H1 (cell line): ENCODE data around the gene ACKR3. TPM values are rescaled to one million over a fixed set of nuclear protein-coding genes. Genes with fewer than 3 reads are reported as not detected.
A peak's percentile ranks its signal among the peaks of the same experiment; 100 is the strongest.

Experiments
- CTCF ChIA-PET: fragments of 300-600 bp; sonication (Branson Sonifier 250); formaldehyde crosslinking; loops from one replicate; lab custom pipeline; 2021; ENCODE audit not compliant: partially characterized antibody; lab: Charles Lee
- POLR2A ChIA-PET: fragments of 300-600 bp; sonication (Branson Sonifier 250); formaldehyde crosslinking; loops from one replicate; lab custom pipeline; 2021; ENCODE audit warnings: inconsistent platforms; ENCODE audit not compliant: partially characterized antibody; lab: Charles Lee
- DNase-seq, 2 experiments: peaks; one replicate each; pipeline versions ENCODE4 v3.0.0 to v3.0.0-alpha.2; 2010 to 2022; ENCODE audit warnings: low spot score in 2 of 2, low read depth in 1 of 2, mixed read lengths in 1 of 2
- FAIRE-seq: peaks from 2 replicates; lab custom pipeline; 2011; peaks lifted over from hg19 to GRCh38; lab: Jason Lieb, UNC
- H2AFZ ChIP-seq: 2 replicates; pipeline ENCODE4 v1.8.1; 2012; ENCODE audit warnings: low read length, inconsistent platforms
- H2AK5ac ChIP-seq: 2 replicates; pipeline ENCODE4 v1.6.1; 2013; ENCODE audit warnings: low read depth, low read length
- H2BK120ac ChIP-seq: replicated peaks from 2 replicates; pipeline ENCODE3; 2013; ENCODE audit warnings: low read depth, low read length, inconsistent platforms
- H2BK12ac ChIP-seq: 2 replicates; pipeline ENCODE4 v1.6.1; 2013; ENCODE audit warnings: low read depth, low read length
- H2BK15ac ChIP-seq: 2 replicates; pipeline ENCODE4 v1.6.1; 2013; ENCODE audit warnings: low read length
- H2BK20ac ChIP-seq: 2 replicates; pipeline ENCODE4 v1.6.1; 2013; ENCODE audit warnings: low read length
- H2BK5ac ChIP-seq: 2 replicates; pipeline ENCODE4 v1.6.1; 2013; ENCODE audit warnings: low read depth, low read length
- H3K14ac ChIP-seq: 2 replicates; pipeline ENCODE4 v1.6.1; 2013; ENCODE audit warnings: inconsistent platforms; ENCODE audit not compliant: insufficient read length
- H3K18ac ChIP-seq: 2 replicates; pipeline ENCODE4 v1.6.1; 2013; ENCODE audit warnings: low read length; ENCODE audit errors: extremely low read depth
- H3K23ac ChIP-seq: 2 replicates; pipeline ENCODE4 v1.6.1; 2013; ENCODE audit warnings: inconsistent platforms; ENCODE audit not compliant: insufficient read length
- H3K23me2 ChIP-seq: 2 replicates; pipeline ENCODE4 v1.6.1; 2013; ENCODE audit warnings: low read depth, low read length
- H3K27ac ChIP-seq: 2 replicates; pipeline ENCODE4 v1.6.1; 2011; ENCODE audit warnings: low read depth, low read length, inconsistent platforms
- H3K27me3 ChIP-seq, 4 experiments: replicated peaks in 1 of 4; 1 replicate in 1 of 4; 2 replicates in 3 of 4; pipeline versions ENCODE4 v1.6.1 to v1.8.1; 2011 to 2013; ENCODE audit warnings: low read length in 3 of 4, mild to moderate bottlenecking in 3 of 4, inconsistent platforms in 2 of 4, mixed read lengths in 2 of 4, moderate library complexity in 1 of 4; ENCODE audit not compliant: control insufficient read depth in 3 of 4, insufficient read depth in 3 of 4; ENCODE audit errors: extremely low read depth in 1 of 4
- H3K36me3 ChIP-seq, 4 experiments: 2 replicates each; pipeline versions ENCODE4 v1.6.1 to v1.8.1; 2011 to 2013; ENCODE audit warnings: mild to moderate bottlenecking in 4 of 4, low read length in 3 of 4, moderate library complexity in 2 of 4, control low read depth in 1 of 4, inconsistent platforms in 1 of 4; ENCODE audit not compliant: insufficient read depth in 4 of 4, control insufficient read depth in 2 of 4
- H3K4ac ChIP-seq: replicated peaks from 2 replicates; pipeline ENCODE3; 2013; ENCODE audit warnings: low read length, low read depth, mixed read lengths, inconsistent platforms; ENCODE audit not compliant: insufficient read length
- H3K4me1 ChIP-seq, 4 experiments: replicated peaks in 1 of 4; 1 replicate in 1 of 4; 2 replicates in 3 of 4; pipeline versions ENCODE4 v1.6.1 to v1.8.1; 2011 to 2013; ENCODE audit warnings: low read length in 3 of 4, inconsistent platforms in 2 of 4, mixed read lengths in 1 of 4; ENCODE audit not compliant: insufficient read depth in 4 of 4, control insufficient read depth in 3 of 4
- H3K4me2 ChIP-seq, 2 experiments: 2 replicates each; pipeline versions ENCODE4 v1.6.1 to v1.8.1; 2011 to 2013; ENCODE audit warnings: low read depth in 2 of 2, low read length in 2 of 2, control low read depth in 1 of 2, inconsistent platforms in 1 of 2, mild to moderate bottlenecking in 1 of 2; ENCODE audit not compliant: insufficient read depth in 1 of 2
- H3K4me3 ChIP-seq, 4 experiments: fragments of 200-600, 300-600 bp in 1 of 4; sonication (generic), shearing (Covaris generic), sonication (Bioruptor Twin) in 1 of 4; 2 replicates each; pipeline versions ENCODE4 v1.5.1 to v1.8.1; 2011 to 2016; ENCODE audit warnings: low read length in 4 of 4, low read depth in 3 of 4, control low read depth in 2 of 4, inconsistent platforms in 2 of 4, mild to moderate bottlenecking in 2 of 4, mixed read lengths in 1 of 4, moderate library complexity in 1 of 4; ENCODE audit not compliant: insufficient read depth in 2 of 4; ENCODE audit errors: extremely low read depth in 1 of 4
- H3K56ac ChIP-seq: replicated peaks from 2 replicates; pipeline ENCODE3; 2013; ENCODE audit warnings: low read depth, mild to moderate bottlenecking, mixed read lengths, low read length, inconsistent platforms; ENCODE audit not compliant: insufficient read length
- H3K79me1 ChIP-seq: 2 replicates; pipeline ENCODE4 v1.6.1; 2013; ENCODE audit warnings: low read depth, low read length, control low read depth
- H3K79me2 ChIP-seq, 2 experiments: 2 replicates each; pipeline versions ENCODE4 v1.6.1 to v1.8.1; 2012 to 2013; ENCODE audit warnings: low read length in 2 of 2, mild to moderate bottlenecking in 2 of 2, inconsistent platforms in 1 of 2; ENCODE audit not compliant: insufficient read depth in 2 of 2, control insufficient read depth in 1 of 2
- H3K9ac ChIP-seq, 4 experiments: replicated peaks in 1 of 4; 1 replicate in 1 of 4; 2 replicates in 3 of 4; pipeline versions ENCODE4 v1.6.1 to v1.8.1; 2011 to 2013; ENCODE audit warnings: low read depth in 3 of 4, low read length in 3 of 4, control low read depth in 2 of 4, mild to moderate bottlenecking in 2 of 4, moderate library complexity in 2 of 4, inconsistent platforms in 1 of 4; ENCODE audit errors: extremely low read depth in 1 of 4
- H3K9me3 ChIP-seq, 2 experiments: 2 replicates each; pipeline versions ENCODE4 v1.6.1 to v1.8.1; 2012 to 2013; ENCODE audit warnings: mild to moderate bottlenecking in 2 of 2, moderate library complexity in 2 of 2, control low read depth in 1 of 2, inconsistent platforms in 1 of 2, low read depth in 1 of 2, low read length in 1 of 2, mixed read lengths in 1 of 2; ENCODE audit not compliant: insufficient read depth in 2 of 2
- H4K20me1 ChIP-seq, 2 experiments: replicated peaks in 1 of 2; 2 replicates each; pipeline versions ENCODE3 to v1.8.1; 2011 to 2013; ENCODE audit warnings: inconsistent platforms in 2 of 2, low read length in 2 of 2, mild to moderate bottlenecking in 1 of 2; ENCODE audit not compliant: insufficient read depth in 2 of 2, control insufficient read depth in 1 of 2
- H4K5ac ChIP-seq: 2 replicates; pipeline ENCODE4 v1.6.1; 2013; ENCODE audit warnings: low read length, low read depth, mixed read lengths, inconsistent platforms; ENCODE audit not compliant: insufficient read length
- H4K8ac ChIP-seq: 2 replicates; pipeline ENCODE4 v1.8.0; 2013; ENCODE audit warnings: mild to moderate bottlenecking, moderate library complexity, low read length, inconsistent platforms; ENCODE audit not compliant: insufficient read depth; ENCODE audit errors: extremely low read depth
- H4K91ac ChIP-seq: replicated peaks from 2 replicates; pipeline ENCODE3; 2013; ENCODE audit warnings: low read length, mixed read lengths, inconsistent platforms; ENCODE audit not compliant: insufficient read length
- CTCF ChIP-seq, 3 experiments: IDR thresholded peaks; 1 replicate in 2 of 3; 2 replicates in 1 of 3; pipeline versions ENCODE4 v1.5.1 to v1.6.1; 2011; ENCODE audit warnings: low read length in 3 of 3, mild to moderate bottlenecking in 3 of 3, inconsistent platforms in 2 of 3, low read depth in 1 of 3, moderate library complexity in 1 of 3; ENCODE audit not compliant: insufficient read depth in 1 of 3; ENCODE audit errors: control extremely low read depth in 1 of 3
- POU5F1 ChIP-seq: IDR thresholded peaks from 2 replicates; pipeline ENCODE4 v1.6.1; 2011; ENCODE audit warnings: low read depth, mild to moderate bottlenecking, low read length, moderate library complexity
- WGBS, 2 experiments: shearing (Covaris generic) in 1 of 2; methylation state at CpG; one replicate each; pipeline versions ENCODE4 v1.1.6 to v1.1.7; 2013 to 2015; ENCODE audit warnings: low lambda C conversion rate in 2 of 2, mixed read lengths in 2 of 2, inconsistent platforms in 1 of 2, low coverage in 1 of 2, missing lambda C conversion rate in 1 of 2; ENCODE audit not compliant: insufficient replicate concordance in 2 of 2, insufficient coverage in 1 of 2, insufficient read length in 1 of 2; ENCODE audit errors: extremely low coverage in 1 of 2, missing lambda C conversion rate in 1 of 2; 5-methylcytosine and 5-hydroxymethylcytosine counted together
- polyA plus RNA-seq, 7 experiments: library from polyadenylated mRNA; depleted of rRNA in 3 of 7; stranded (reverse) in 5 of 7; unstranded in 2 of 7; fragments of >200 nt in 5 of 7; fragments of 200-250 nt in 2 of 7; gene quantifications; 1 replicate in 5 of 7; 2 replicates in 1 of 7; 4 replicates in 1 of 7; pipeline versions ENCODE4 v1.2.1 to v1.2.3, GENCODE V29; 2011 to 2013; ENCODE audit warnings: missing spikeins in 2 of 7, mixed read lengths in 2 of 7
- total RNA-seq: library from RNA; stranded (reverse); fragmentation: NEBNext Ultra II Directional; extraction: Animal tissue kit (Norgen Biotek cat#: 25700); gene quantifications from 2 replicates; pipeline ENCODE4 v1.2.1, GENCODE V29; 2021

ACKR3 gene
- total and polyA plus RNA-seq, 2 of the 8 experiments (the other 6 are each of a cell fraction or from before 2014, with no cell fraction given), result 1.4 to 24.4 TPM

- no peak overlapping the region for H2AK5ac ChIP-seq
- H3K4ac ChIP-seq, result no peak overlapping the region
- H3K4me1 ChIP-seq, result peaks cover 0 to 3% (median 1%) of the 10 kb centered on the region in 4 experiments; a peak in 2 of 7 replicates
- H3K36me3 ChIP-seq, result no peaks in the 10 kb centered on the region
- no peak overlapping the region for H2BK15ac ChIP-seq
- no peak overlapping the region for H3K56ac ChIP-seq
- 88% methylated on average over 7 of the region's 7 CpGs; no CpG with 5 or more reads in 1 of the 2 experiments for WGBS, 2 experiments
- H3K4me3 ChIP-seq, result no peak overlapping the region
- H3K4me2 ChIP-seq, result no peak overlapping the region
- H2BK120ac ChIP-seq, result no peak overlapping the region
- H3K9ac ChIP-seq, result no peak overlapping the region
- TF ChIP-seq POU5F1 (no peak), CTCF (IDR thresholded peaks at IDR 0.05; ENCODE audit: control extremely low read depth in 1 of 3, insufficient read depth in 1 of 3, low read depth in 1 of 3, low read length in 3 of 3) (peak in 1 of 3 experiments; percentile 7; a peak in 1 of 4 replicates)
- TF ChIP-seq, all 59 proteins: peak for 1
- Histone ChIP-seq H3K9me3 (no peaks in the 10 kb centered on the region), H3K18ac (no peak overlapping the region), H4K5ac (no peak overlapping the region), H3K79me1 (no peaks in the 10 kb centered on the region), H3K23ac (no peak overlapping the region), H4K20me1 (no peaks in the 10 kb centered on the region), H3K27me3 (peaks cover 0 to 3% (median 0%) of the 10 kb centered on the region in 4 experiments; a peak in 1 of 7 replicates), H3K27ac (no peak overlapping the region), H4K91ac (no peak overlapping the region), H3K23me2 (no peaks in the 10 kb centered on the region), H2BK5ac (no peak overlapping the region), H2AFZ (no peak overlapping the region), H3K79me2 (no peaks in the 10 kb centered on the region), H2BK20ac (no peak overlapping the region), H4K8ac (no peak overlapping the region), H2BK12ac (no peak overlapping the region), H3K14ac (no peak overlapping the region)
- DNase-seq (no peak), FAIRE-seq (no peak)
- ChIA-PET CTCF (interaction anchor here (0.6 to 1.5 kb wide), 7 partner anchors 8 to 409 kb away, joined by 3 to 5 read pairs (median 3); no protein-coding TSS in a partner anchor), POLR2A (no interaction called here)
These were observed 48.7 kb downstream of the ACKR3 start for GRCh38 chr2:236618370-236618769.
